HepG2 (cell line): ENCODE results near the gene RBP5. TPM values are rescaled to one million over a fixed set of nuclear protein-coding genes. Genes with fewer than 3 reads are reported as not detected.
A peak's percentile ranks its signal among the peaks of the same experiment; 100 is the strongest.

Experiments used
- ATAC-seq: fragments of 200-7000 bp; cut with Tn5 transposase; 3 replicates; pipeline ENCODE4 v1.9.1; 2020; ENCODE audit warnings: mild to moderate bottlenecking, moderate library complexity
- BruUV-seq: library from RNA; stranded (reverse); fragments of 400-500 nt; replicated peaks from 2 replicates; lab custom pipeline; 2021; lab: Mats Ljungman, UMichigan
- CTCF ChIA-PET: fragments of 300-600 bp; formaldehyde crosslinking; extraction: SDS; loops from one replicate; lab custom pipeline; 2021; ENCODE audit warnings: low total read pairs, inconsistent platforms, low intra/inter-chr PET ratio; lab: Yijun Ruan, JAX
- POLR2A ChIA-PET: fragments of 350-600 bp; sonication (Branson Sonifier 250); formaldehyde crosslinking; loops from one replicate; lab custom pipeline; 2020; ENCODE audit warnings: antibody characterized with exemption, inconsistent platforms; lab: Yijun Ruan, JAX
- DNase-seq: peaks from one replicate; pipeline ENCODE4 v3.0.0-alpha.2; 2015; ENCODE audit warnings: low spot score
- FAIRE-seq: peaks from 3 replicates; lab custom pipeline; 2011; peaks lifted over from hg19 to GRCh38; lab: Jason Lieb, UNC
- H2AFZ ChIP-seq: one replicate; pipeline ENCODE4 v1.6.1; 2011; ENCODE audit warnings: low read length, inconsistent platforms
- H3K27ac ChIP-seq: fragments of 300-600 bp; 3 replicates; pipeline ENCODE4 v1.8.0; 2011; ENCODE audit warnings: mixed run types, mild to moderate bottlenecking, mixed read lengths, low read length, inconsistent platforms; ENCODE audit not compliant: insufficient read depth; ENCODE audit errors: extremely low read length
- H3K27me3 ChIP-seq, 2 experiments: fragments of 200-600 bp in 1 of 2; 2 replicates in 1 of 2; 3 replicates in 1 of 2; pipeline versions ENCODE4 v1.6.0 to v1.8.0; 2011; ENCODE audit warnings: low read length in 2 of 2, mild to moderate bottlenecking in 2 of 2, moderate library complexity in 2 of 2, inconsistent platforms in 1 of 2; ENCODE audit not compliant: insufficient read depth in 2 of 2, control insufficient read depth in 1 of 2
- H3K36me3 ChIP-seq, 2 experiments: fragments of 200-600 bp in 1 of 2; replicated peaks in 1 of 2; 2 replicates in 1 of 2; 3 replicates in 1 of 2; pipeline versions ENCODE4 v1.5.1 to v1.8.0; 2011; ENCODE audit warnings: low read length in 2 of 2, inconsistent platforms in 1 of 2; ENCODE audit not compliant: insufficient read depth in 2 of 2, control insufficient read depth in 1 of 2
- H3K4me1 ChIP-seq: 2 replicates; pipeline ENCODE4 v1.5.1; 2012; ENCODE audit warnings: low read length, inconsistent platforms; ENCODE audit not compliant: insufficient read depth
- H3K4me2 ChIP-seq: 2 replicates; pipeline ENCODE4 v1.6.0; 2011; ENCODE audit warnings: low read depth, low read length, inconsistent platforms
- H3K4me3 ChIP-seq, 3 experiments: fragments of 200-600 bp in 1 of 3; sonication (generic), shearing (Covaris generic) in 1 of 3; replicated peaks in 1 of 3; 2 replicates each; pipeline ENCODE4 v1.5.1; 2011 to 2016; ENCODE audit warnings: low read length in 3 of 3, inconsistent platforms in 2 of 3, low read depth in 2 of 3, mild to moderate bottlenecking in 2 of 3, control low read depth in 1 of 3, mixed read lengths in 1 of 3; ENCODE audit not compliant: insufficient read depth in 1 of 3
- H3K79me2 ChIP-seq: one replicate; pipeline ENCODE4 v1.6.1; 2011; ENCODE audit warnings: low read length, inconsistent platforms; ENCODE audit not compliant: insufficient read depth
- H3K9ac ChIP-seq: 2 replicates; pipeline ENCODE4 v1.6.0; 2011; ENCODE audit warnings: mild to moderate bottlenecking, low read depth, low read length, inconsistent platforms; ENCODE audit not compliant: insufficient read depth
- H3K9me3 ChIP-seq: 2 replicates; pipeline ENCODE4 v1.5.1; 2012; ENCODE audit warnings: mild to moderate bottlenecking, low read length
- H4K20me1 ChIP-seq: 2 replicates; pipeline ENCODE4 v1.6.0; 2011; ENCODE audit warnings: inconsistent platforms, mild to moderate bottlenecking, low read length, moderate library complexity; ENCODE audit not compliant: insufficient read depth
- CEBPB ChIP-seq: IDR thresholded peaks from 2 replicates; pipeline ENCODE4 v1.6.1; 2011; ENCODE audit warnings: low read depth, low read length, improper control_type of control experiment, borderline replicate concordance
- FOSL2 ChIP-seq: sonication (generic); formaldehyde crosslinking; IDR thresholded peaks from 2 replicates; pipeline ENCODE4 v1.4.0; 2020; ENCODE audit warnings: missing genetic modification reagents
- ZBTB20 ChIP-seq: sonication (generic); formaldehyde crosslinking; IDR thresholded peaks from 2 replicates; pipeline ENCODE4 v1.8.1; 2023; ENCODE audit warnings: missing genetic modification reagents, low read depth, mild to moderate bottlenecking, borderline replicate concordance
- WGBS: methylation state at CpG from one replicate; pipeline ENCODE4 v1.1.6; 2017; ENCODE audit warnings: low lambda C conversion rate; 5-methylcytosine and 5-hydroxymethylcytosine counted together
- in situ Hi-C: cut with HindIII; loops from 2 replicates; pipeline ENCODE4 v1.10.0; 2017; ENCODE audit warnings: low pct_unique_long_range_greater_than_20kb; ENCODE audit not compliant: extremely low pct_ligation_motif_present
- intact Hi-C: fragments of 100-400 bp; cut with micrococcal nuclease; formaldehyde crosslinking; loops from one replicate; pipeline ENCODE4 v1.10.0; 2022; ENCODE audit not compliant: unreplicated experiment
- polyA plus RNA-seq, 8 experiments: library from polyadenylated mRNA; depleted of rRNA in 3 of 8; stranded (reverse) in 7 of 8; unstranded in 1 of 8; fragments of >200 nt; fragmentation: Illumina TruSeq in 4 of 8; extraction: Trizol in 4 of 8; gene quantifications; 2 replicates each; pipeline versions ENCODE4 v1.2.1 to v1.2.3, GENCODE V29; 2011 to 2016; ENCODE audit warnings: low read depth in 4 of 8, missing spikeins in 1 of 8, mixed read lengths in 1 of 8; ENCODE audit not compliant: insufficient read depth in 1 of 8
- total RNA-seq, 5 experiments: library from RNA; depleted of rRNA; stranded (reverse); fragments of >200 nt; fragmentation: Illumina TruSeq; extraction: Trizol; gene quantifications; 2 replicates each; pipeline ENCODE4 v1.2.3, GENCODE V29; 2016; ENCODE audit warnings: low read depth in 1 of 5

The RBP5 gene
- total and polyA plus RNA-seq, 2 of the 13 experiments (the other 11 are each of a cell fraction or from before 2014, with no cell fraction given): 13.8 to 19.8 TPM

DNA sequence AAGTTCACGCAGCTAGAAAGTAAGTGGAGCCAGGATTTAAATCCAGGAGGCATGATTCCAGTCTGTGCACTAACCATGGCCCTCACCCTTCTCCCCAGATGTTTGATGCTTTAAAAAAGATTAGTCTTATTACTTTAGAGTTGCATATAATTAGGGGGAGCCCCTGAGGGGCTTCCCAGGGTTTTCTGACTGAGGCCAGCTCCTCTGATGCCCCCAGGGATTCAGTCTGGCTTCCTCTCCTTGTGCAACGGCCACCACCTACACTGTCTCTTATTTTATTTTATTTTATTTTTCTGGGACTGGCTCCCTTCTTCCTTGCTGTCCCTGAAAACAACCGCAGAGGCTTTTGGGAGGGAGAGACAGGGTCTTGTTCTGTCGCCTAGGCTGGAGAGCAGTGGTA is 24.1 kb upstream of the RBP5 start:
- Histone ChIP-seq H3K36me3 (peaks cover 36 to 56% of the 10 kb centered on the region in 2 experiments; a peak in 4 of 5 replicates), H3K27ac (no peak overlapping the region), H3K9ac (no peak overlapping the region), H3K27me3 (no peaks in the 10 kb centered on the region), H3K4me1 (no peaks in the 10 kb centered on the region), H3K9me3 (no peaks in the 10 kb centered on the region), H2AFZ (no peak overlapping the region), H3K4me2 (no peak overlapping the region), H3K4me3 (no peak overlapping the region), H3K79me2 (no peaks in the 10 kb centered on the region), H4K20me1 (no peaks in the 10 kb centered on the region)
- BruUV-seq: no TSS peak
- POLR2A ChIA-PET: interaction anchor here (0.6 kb wide), 1 partner anchor 808 kb away, joined by 3 read pairs; no protein-coding TSS in a partner anchor
- TF ChIP-seq FOSL2: no peak
- FAIRE-seq: no peak
- no peak for DNase-seq
- in situ Hi-C loops (no loop called here), intact Hi-C loops (no loop called here)
- ATAC-seq: no peak
- WGBS: 98% methylated on average over 4 of the region's 4 CpGs
- CTCF ChIA-PET: no interaction called here

DNA sequence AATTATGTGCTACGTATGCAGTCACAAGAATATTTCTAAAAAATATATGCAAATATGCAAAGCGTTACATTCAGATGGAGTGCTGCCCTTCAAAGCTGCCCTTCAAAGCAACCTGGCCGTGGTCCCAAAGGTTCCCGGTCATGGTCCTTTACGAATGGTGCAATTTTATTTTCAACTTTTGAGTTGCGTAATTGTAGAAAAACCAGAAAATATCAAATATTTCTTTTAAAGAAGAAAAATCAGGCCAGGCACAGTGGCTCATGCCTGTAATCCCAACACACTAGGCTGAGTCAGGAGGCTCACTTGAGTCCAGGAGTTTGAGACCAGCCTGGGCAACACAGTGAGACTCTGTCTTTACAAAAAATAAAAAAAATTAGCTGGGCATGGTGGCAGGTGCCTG is 22.8 kb upstream of the RBP5 start:
- BruUV-seq: no TSS peak
- ATAC-seq (no peak), DNase-seq (no peak), FAIRE-seq (no peak)
- H3K36me3 ChIP-seq: peaks cover 32 to 61% of the 10 kb centered on the region in 2 experiments; a peak in 4 of 5 replicates
- no peaks in the 10 kb centered on the region; the same call in 1 of the 2 replicates for H3K4me1 ChIP-seq
- ChIA-PET POLR2A (no interaction called here), CTCF (no interaction called here)
- intact Hi-C loops: no loop called here
- no peak overlapping the region for H3K27ac ChIP-seq
- H3K4me2 ChIP-seq: no peak overlapping the region
- no peaks in the 10 kb centered on the region for H3K79me2 ChIP-seq
- no peaks in the 10 kb centered on the region for H3K9me3 ChIP-seq
- in situ Hi-C loops: no loop called here
- no peak overlapping the region for H3K9ac ChIP-seq
- H2AFZ ChIP-seq: no peak overlapping the region
- no peaks in the 10 kb centered on the region for H4K20me1 ChIP-seq
- WGBS: 97% methylated on average over 6 of the region's 6 CpGs
- H3K27me3 ChIP-seq: no peaks in the 10 kb centered on the region
- TF ChIP-seq CEBPB (peak; percentile 52), ZBTB20 (no peak)
- no peak overlapping the region for H3K4me3 ChIP-seq
